GM19238 (cell line): Measurements from ENCODE around the gene YIPF6.
"Not testable (repeated sequence)": the region's sequence is repeated elsewhere in the genome, so short reads cannot be mapped to it uniquely, and the experiment has no call there.

Source experiments
- DNase-seq: peaks from one replicate; pipeline ENCODE4 v3.0.0; 2011; ENCODE audit warnings: low spot score; ENCODE audit not compliant: insufficient read length

The YIPF6 gene, protein sequence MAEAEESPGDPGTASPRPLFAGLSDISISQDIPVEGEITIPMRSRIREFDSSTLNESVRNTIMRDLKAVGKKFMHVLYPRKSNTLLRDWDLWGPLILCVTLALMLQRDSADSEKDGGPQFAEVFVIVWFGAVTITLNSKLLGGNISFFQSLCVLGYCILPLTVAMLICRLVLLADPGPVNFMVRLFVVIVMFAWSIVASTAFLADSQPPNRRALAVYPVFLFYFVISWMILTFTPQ

DNA sequence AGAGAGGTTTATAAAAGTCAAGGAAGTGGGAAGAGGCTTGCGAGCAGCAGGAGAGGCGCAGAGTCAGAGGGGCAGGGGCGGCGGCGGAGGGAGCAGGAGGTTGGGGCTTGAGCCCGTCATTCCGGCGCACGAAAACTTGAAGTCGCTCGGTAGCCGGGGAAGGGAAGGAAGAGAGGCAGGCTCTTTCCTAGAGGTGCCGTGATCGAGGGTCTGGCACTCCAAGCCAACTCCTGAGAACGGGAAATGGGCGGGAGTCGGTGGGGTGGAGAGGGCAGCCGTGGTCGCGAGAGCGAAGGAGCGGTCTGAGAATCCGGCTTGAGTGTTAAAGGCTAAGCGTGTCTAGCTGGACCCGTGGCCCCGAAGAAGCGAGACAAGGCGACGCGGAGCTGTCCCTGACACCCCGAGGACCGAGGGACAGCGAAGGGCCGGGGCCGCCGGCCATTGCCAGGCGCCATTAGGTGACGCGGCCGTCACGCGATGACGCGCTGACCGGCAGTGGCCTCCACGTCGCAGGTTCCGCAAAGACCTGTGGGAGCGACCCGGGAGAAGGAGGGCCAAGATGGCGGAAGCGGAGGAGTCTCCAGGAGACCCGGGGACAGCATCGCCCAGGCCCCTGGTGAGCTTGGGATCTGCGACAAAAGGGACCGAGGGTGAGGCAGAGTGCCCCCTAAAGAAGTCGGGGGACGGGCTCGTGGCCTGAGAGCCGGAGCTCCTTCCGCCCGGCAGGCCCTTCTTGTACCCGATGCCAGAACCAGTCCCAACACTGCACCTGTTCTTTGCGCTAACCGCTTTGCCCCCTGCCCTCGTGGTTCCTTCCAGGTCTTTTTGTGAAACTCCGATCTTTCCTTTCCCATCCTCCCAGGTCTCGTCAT lies at the start of gene YIPF6:
Gene YIPF6, plus strand, starts transcription at position 544 of the 872 bp plus-strand sequence. Its CDS starts 16 bp downstream, at position 560.
- peak; percentile 60 for DNase-seq

DNA sequence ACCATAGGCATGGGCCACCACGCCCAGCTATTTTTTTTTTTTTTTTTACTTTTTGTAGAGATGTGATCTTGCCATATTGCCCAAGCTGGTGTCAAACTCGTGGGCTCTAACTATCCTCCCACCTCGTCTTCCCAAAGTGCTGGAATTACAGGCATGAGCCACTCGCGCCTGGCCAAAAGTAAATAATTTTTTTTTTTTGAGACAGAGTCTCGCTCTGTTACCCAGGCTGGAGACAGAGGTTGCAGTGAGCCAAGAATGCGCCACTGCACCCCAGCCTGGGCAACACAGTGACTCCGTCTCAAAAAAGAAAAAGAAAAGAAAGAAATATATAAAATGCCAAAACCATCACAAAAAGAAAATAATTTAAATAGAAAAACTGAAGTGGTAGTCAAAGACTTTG lies 47.1 kb upstream of the YIPF6 start:
- DNase-seq = no peak

DNA sequence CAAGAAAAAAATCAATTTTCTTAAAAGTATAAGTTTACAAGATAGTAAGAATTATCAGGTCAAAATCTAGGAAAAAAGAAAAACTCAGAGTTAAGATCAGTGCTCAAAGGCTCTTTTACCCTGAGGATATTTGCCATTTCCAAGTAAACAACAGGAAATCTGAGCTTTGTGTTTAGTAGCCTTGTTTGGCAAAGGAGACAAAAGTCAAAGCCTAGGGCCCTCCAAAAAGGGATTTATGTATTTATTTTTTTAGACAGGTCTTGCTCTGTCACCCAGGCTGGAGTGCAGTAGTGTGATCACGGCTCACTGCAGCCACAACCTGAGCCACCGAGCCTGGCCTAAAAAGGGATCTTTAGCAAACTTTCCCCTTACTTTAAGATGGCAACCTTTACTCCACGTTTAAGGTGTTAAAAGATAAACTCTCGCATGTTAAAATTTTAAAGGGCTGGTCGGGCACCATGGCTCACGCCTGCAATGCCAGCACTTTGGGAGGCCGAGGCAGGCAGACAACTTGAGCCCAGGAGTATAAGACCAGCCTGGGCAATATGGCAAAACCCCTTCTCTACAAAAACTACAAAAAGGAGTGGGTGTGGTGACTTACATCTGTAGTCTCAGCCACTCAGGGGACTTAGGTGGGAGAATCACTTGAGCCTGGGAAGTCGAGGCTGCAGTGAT lies 44.2 kb upstream of the YIPF6 start:
- DNase-seq = no peak

DNA sequence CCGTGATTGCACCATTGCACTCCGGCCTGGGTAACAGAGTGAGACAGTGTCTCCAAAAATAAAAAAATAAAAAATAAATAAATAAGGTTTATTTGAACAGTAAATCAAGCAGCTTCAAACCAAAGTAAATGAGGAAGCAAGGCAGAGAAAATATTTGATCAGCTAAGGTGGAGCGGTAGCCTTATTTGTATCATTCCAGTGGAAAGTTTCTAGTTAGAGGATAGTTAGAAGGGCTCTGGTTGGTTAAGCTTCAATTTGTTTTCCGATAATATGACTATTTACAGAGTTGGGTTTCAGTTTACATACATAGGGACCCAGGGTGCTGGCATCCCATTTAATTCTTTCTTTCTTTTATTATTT lies 43.7 kb upstream of the YIPF6 start:
- DNase-seq = no peak

DNA sequence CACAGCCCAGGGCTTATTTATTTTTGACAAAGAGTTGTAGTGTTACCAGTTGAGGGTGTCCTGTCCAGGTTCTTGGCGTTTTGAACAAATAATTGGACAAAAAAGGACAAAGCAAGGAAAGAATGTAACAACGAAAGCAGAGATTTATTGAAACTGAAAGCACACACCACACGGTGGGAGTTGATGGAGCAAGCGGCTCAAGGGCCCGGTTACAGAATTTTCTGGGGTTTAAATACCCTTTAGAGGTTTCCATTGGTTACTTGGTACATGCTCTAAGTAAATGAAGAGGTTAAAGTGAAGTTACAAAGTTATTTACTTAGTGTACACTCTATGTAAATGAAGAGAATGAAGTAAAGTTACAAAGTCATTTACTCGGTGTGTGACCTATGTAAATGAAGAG lies 37.8 kb upstream of the YIPF6 start:
- no peak for DNase-seq

DNA sequence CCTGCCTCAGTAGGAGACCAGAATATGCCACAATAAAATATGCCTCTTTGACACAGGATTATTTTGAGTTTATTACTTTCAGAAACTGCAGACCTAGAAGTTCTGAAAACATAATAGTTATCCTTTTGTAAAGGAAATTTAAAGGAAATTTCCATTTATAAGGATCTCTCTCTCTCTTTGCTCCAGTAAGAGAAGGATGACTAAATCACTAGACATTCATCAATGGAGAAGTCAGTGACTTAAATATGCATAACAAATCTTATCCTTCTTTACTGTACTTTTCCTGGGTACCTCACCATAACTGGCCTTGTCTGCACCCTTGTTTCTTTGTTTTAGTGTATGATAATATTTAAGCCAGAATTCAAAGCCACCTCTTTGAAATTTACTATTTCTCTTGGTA lies 37.3 kb upstream of the YIPF6 start:
- DNase-seq = no peak

DNA sequence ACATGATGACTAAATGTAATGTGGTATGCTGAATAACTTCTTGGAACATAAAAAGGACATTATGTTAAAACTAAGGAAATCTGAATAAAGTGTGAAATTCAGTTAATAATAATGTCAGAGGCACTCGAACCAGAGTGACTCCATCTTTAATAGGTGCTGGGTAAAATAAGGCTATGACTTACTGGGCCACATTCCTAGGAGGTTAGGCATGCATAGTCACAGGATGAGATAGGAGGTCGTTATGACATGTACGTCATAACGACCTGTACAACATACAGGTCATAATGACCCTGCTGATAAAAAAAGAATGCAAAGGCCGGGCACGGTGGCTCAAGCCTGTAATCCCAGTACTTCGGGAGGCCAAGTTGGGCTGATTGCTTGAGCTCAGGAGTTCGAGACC lies 36.7 kb upstream of the YIPF6 start:
- DNase-seq = no peak

DNA sequence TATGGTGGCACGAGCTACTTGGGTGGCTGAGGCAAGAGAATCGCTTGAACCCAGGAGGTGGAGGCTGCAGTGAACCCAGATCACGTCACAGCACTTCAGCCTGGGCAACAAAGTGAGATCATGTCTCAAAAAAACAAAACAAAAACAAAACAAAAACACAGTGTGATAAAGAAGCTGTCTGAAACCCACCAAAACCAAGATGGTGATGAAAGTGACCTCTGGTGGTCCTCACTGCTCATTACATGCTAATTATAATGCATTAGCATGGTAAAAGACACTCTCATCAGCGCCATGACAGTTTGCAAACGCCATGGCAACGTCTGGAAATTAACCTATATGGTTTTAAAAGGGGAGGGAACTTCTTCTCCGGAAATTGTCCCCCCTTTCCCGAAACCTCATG lies 36.2 kb upstream of the YIPF6 start:
- no peak for DNase-seq

DNA sequence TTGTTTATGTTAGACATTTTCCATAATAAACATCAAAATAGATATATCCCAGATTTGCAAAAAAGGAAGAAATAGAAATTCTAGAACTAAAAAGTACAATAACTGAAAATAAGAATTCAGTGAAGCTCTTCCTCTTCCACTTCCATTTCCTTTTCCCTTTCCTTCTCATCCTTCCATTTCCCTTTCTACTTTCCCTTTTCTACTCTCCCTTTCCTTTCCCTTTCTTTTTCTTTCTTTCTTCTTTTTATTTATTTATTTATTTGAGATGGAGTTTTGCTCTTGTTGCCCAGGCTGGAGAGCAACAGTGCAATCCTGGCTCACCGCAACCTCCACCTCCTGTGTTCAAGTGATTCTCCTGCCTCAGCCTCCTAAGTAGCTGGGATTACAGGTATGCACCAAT lies 35.0 kb upstream of the YIPF6 start:
- DNase-seq = no peak

DNA sequence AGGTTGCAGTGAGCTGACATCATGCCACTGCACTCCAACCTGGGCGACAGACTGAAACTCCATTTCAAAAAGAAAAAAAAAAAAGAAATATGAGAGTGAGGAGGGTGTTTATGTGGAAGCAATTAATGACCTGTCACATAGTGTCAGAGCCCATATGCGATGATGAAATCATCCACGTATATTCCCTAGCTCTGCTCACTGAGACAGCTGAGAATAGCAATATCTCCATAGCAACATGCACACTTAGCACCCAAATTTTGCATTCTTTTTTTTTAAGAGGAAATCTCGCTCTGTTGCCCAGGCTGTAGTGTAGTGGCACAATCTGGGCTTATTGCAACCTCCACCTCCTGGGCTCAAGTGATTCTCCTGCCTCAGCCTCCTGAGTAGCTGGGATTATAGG lies 34.1 kb upstream of the YIPF6 start:
- DNase-seq = no peak

DNA sequence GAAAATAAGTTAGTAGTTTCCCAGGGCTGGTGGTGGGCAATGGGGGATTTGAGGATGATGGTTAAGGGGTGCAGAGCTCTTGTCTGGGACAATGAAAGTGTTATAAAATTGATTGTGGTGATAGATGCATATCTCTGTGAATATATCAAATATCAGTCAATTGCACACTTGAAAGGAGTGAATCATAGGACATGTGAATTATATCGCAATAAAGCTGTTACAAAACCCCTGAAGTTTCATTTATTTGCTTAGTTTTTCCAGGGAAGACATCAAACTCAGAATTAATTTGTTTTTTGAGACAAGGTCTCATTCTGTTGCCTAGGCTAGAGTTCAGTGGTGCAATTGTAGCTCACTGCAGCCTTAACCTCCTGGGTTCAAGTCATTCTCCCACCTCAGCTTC lies 17.9 kb upstream of the YIPF6 start:
- DNase-seq = no peak

DNA sequence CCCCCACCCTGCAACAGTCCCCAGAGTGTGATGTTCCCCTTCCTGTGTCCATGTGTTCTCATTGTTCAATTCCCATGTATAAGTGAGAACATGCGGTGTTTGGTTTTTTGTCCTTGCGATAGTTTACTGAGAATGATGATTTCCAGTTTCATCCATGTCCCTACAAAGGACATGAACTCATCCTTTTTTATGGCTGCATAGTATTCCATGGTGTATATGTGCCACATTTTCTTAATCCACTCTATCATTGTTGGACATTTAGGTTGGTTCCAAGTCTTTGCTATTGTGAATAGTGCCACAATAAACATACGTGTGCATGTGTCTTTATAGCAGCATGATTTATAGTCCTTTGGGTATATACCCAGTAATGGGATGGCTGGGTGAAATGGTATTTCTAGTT lies 12.7 kb upstream of the YIPF6 start:
- not testable (repeated sequence) for DNase-seq

DNA sequence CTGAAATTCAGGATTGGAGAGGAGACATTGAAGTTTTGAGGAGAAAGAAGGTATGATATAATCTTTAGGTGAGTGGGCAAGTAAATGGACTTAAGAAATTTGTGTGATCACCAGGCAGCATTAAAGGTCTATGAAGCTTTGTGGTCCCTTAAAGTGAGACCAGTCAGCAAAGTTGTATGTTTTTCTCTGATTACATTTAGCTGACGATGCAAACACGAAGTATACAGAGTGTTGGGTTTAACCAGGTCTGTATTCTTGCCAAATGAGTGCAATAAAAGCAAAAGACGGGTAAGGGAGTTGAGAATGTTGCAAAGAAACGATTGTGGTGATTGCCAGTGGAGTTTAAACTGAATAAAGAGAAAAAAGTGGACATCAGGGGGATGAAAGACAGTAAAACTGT lies 11.6 kb upstream of the YIPF6 start:
- no peak for DNase-seq

DNA sequence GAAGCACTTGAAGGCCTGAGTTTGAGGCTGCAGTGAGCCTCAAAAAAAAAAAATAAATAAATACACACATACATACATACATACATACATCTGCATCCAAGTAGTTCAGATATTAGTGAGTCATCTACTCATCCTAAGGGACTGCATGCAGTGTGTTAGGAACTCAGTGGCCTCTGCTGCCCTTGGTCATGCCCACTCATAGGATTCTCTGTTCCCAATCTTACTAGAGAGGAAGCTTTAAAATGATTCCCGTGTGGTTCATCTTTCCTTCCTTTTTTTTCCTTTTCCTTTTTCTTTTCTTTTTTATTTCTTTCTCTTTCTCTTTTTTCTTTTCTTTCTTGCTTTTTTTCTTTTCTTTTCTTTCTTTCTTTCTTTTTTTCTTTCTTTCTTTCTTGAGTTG lies 10.9 kb upstream of the YIPF6 start:
- no peak for DNase-seq

DNA sequence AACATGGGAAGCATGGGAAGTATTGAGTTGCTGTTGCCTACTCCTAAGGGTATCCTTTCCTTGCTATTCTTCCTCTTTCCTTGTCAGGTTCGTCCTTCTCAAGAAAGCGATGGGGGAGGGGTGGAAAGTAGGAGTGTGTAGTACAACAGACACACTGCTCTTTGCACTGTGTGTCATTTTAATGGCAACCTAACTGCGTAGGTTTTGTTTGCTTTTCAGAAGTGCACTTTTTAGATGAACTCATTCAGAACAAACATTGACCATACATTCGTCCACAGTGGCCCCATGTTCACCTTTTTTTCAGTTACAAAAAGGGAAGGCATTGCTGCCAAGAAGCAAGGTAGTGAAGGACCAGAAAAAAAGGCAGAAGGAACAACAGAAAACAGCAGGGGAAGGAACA lies 10.2 kb upstream of the YIPF6 start:
- DNase-seq = no peak

DNA sequence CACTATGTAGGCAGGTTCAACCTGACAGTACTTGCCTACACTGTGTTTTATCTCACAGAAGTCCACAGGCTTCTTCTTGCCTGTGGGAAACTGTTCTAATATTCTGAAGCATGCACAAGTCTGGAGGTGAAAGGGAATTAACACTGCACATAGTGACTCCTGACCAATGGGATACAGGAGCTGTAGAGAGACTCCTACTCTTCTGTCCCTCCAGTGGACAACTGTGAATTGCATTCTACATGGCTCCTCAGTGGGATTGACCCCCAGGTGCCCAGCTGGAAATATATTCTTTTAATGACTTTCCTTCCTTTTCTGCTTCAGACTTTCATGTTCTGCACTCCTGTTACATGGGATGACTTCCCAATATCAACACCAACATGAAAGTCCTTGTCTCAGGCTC lies 8.2 kb upstream of the YIPF6 start:
- no peak for DNase-seq

DNA sequence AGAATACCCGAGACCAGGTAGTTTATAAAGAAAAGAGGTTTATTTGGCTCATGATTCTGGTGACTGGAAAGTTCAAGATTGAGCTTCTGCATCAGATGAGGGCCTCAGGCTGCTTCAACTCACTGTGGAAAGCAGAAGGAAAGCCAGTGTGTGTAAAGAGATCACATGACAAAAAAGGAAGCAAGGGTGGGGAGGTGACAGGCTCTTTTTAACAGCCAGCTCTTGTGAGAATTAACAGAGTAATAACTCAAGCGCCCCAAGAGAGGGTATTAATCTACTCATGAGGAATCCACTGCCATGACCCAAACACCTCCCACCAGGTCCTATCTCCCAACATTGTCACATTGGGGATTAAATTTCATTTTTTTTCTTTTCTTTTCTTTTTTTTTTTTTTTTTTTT lies 6.3 kb upstream of the YIPF6 start:
- DNase-seq = no peak

DNA sequence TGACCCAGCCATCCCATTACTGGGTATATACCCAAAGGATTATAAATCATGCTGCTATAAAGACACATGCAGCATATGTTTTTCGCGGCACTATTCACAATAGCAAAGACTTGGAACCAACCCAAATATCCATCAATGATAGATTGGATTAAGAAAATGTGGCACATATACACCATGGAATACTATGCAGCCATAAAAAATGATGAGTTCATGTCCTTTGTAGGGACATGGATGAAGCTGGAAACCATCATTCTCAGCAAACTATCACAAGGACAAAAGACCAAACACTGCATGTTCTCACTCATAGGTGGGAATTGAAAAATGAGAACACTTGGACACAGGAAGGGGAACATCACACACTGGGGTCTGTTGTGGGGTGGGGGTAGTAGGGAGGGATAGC lies 5.1 kb upstream of the YIPF6 start:
- DNase-seq = not testable (repeated sequence)

DNA sequence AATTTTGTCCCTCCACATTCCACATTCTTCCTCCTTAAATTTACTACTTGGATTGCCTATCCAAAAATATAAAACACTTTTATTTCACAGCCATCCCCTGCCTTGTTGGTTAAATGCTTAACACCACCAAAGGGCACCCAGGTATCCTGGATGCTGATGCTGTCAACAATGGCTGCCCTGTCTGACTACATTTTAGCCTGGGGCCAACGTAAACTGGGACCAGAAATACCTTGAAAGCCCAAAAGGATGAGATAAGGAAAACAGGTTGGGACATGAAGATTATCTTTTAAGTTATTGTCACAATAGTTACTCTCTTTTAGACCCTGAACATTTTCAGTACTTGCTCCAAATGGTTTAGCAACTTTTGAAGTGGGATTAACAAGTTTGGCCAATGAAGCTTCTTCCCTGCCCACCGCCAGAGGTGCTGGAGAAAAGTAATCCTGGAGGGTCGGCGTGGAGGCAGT lies 775 bp upstream of the YIPF6 start:
- no peak for DNase-seq

DNA sequence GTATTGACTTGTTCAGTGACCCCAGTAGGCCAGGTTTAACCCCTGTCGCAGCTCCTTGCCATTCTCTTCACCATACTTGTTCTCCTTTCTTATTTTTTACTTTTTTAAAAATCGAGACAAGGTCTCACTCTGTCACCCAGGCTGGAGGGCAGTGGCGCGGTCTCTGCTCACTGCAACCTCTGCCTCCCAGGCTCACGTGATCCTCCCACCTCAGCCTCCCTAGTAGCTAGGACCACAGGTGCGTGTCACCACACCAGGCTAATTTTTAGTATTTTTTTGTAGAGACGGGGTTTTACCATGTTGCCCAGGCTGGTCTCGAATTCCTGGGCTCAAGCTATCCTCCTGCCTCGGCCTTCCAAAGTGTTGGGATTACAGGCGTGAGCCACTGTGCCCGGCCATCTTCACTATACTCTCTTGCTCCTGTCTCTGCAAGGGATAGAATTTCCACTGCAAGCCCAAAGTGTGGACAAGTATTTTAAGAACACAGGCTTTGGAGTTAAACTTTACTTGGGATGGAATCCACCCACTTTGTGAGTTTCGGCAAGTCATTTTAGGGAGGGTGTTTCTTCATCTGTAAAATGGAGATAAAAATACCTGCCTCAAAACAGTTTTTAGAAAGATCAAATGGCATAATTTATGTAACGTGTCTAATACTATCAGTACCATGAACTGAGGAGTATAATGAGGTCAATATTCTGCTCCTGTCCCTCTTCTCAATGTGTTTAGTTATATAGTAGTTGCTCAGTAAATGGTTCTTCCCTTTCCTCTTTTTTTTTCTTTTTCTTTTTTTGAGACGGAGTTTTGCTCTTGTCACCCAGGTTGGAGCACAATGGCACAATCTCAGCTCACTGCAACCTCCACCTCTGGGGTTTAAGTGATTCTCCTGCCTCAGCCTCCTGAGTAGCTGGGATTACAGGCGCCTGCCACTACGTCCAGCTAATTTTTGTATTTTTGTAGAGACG lies 973 bp downstream of the YIPF6 start:
- DNase-seq = no peak
